IMR-90 (cell line): ENCODE measurements around the gene CHAC1. TPM values are rescaled to one million over a fixed set of nuclear protein-coding genes. Genes with fewer than 3 reads are reported as not detected.

ENCODE experiments used
- ATAC-seq: fragments of 200-7000 bp; cut with Tn5 transposase; 2 replicates; pipeline ENCODE4 v1.9.1; 2020; ENCODE audit warnings: low read depth, mild to moderate bottlenecking, moderate library complexity
- BruUV-seq: library from RNA; stranded (reverse); fragments of 400-500 nt; replicated peaks from 2 replicates; lab custom pipeline; 2021; lab: Mats Ljungman, UMichigan
- CTCF ChIA-PET: fragments of 300-600 bp; formaldehyde crosslinking; extraction: SDS; loops from one replicate; lab custom pipeline; 2021; ENCODE audit warnings: antibody characterized with exemption; lab: Yijun Ruan, JAX
- POLR2A ChIA-PET: fragments of 300-600 bp; sonication (Branson Sonifier 250); formaldehyde crosslinking; loops from one replicate; lab custom pipeline; 2022; ENCODE audit warnings: antibody characterized with exemption; ENCODE audit not compliant: unreplicated experiment; lab: Charles Lee
- DNase-seq: peaks from one replicate; pipeline ENCODE4 v3.0.0; 2013
- H2AFZ ChIP-seq: replicated peaks from 2 replicates; pipeline ENCODE3; 2013; ENCODE audit warnings: low read length, mild to moderate bottlenecking; ENCODE audit not compliant: poor library complexity
- H2AK5ac ChIP-seq: 2 replicates; pipeline ENCODE4 v1.6.1; 2013; ENCODE audit warnings: low read depth, low read length, inconsistent platforms
- H2AK9ac ChIP-seq: replicated peaks from 2 replicates; pipeline ENCODE3; 2013; ENCODE audit warnings: mild to moderate bottlenecking, low read depth, low read length, moderate library complexity; ENCODE audit not compliant: poor library complexity
- H2BK120ac ChIP-seq: 2 replicates; pipeline ENCODE4 v1.6.1; 2013; ENCODE audit warnings: low read depth, low read length, inconsistent platforms
- H2BK15ac ChIP-seq: 3 replicates; pipeline ENCODE4 v1.6.1; 2013; ENCODE audit warnings: low read depth, low read length, inconsistent platforms
- H2BK20ac ChIP-seq: 2 replicates; pipeline ENCODE4 v1.6.1; 2013; ENCODE audit warnings: low read depth, mild to moderate bottlenecking, inconsistent platforms, low read length, moderate library complexity
- H2BK5ac ChIP-seq: 2 replicates; pipeline ENCODE4 v1.6.1; 2013; ENCODE audit warnings: mild to moderate bottlenecking, low read depth, low read length, inconsistent platforms; ENCODE audit not compliant: poor library complexity, severe bottlenecking
- H3K14ac ChIP-seq: replicated peaks from 2 replicates; pipeline ENCODE4 v1.6.1; 2013; ENCODE audit warnings: low read depth, low read length, inconsistent platforms
- H3K18ac ChIP-seq: 2 replicates; pipeline ENCODE4 v1.6.1; 2013; ENCODE audit warnings: low read depth, low read length, control low read depth
- H3K23ac ChIP-seq: 2 replicates; pipeline ENCODE4 v1.6.1; 2013; ENCODE audit warnings: low read depth, low read length, inconsistent platforms
- H3K27ac ChIP-seq: 2 replicates; pipeline ENCODE4 v1.5.1; 2013; ENCODE audit warnings: mild to moderate bottlenecking, control low read depth, low read length; ENCODE audit not compliant: insufficient read depth
- H3K27me3 ChIP-seq: 2 replicates; pipeline ENCODE4 v1.6.1; 2013; ENCODE audit warnings: low read length; ENCODE audit not compliant: control insufficient read depth, insufficient read depth
- H3K36me3 ChIP-seq: 2 replicates; pipeline ENCODE4 v1.6.1; 2013; ENCODE audit warnings: low read length, mixed read lengths; ENCODE audit not compliant: control insufficient read depth, insufficient read depth
- H3K4ac ChIP-seq: 2 replicates; pipeline ENCODE4 v1.6.1; 2013; ENCODE audit warnings: low read depth, low read length, inconsistent platforms
- H3K4me1 ChIP-seq: 2 replicates; pipeline ENCODE4 v1.6.1; 2013; ENCODE audit warnings: low read length, mixed read lengths; ENCODE audit not compliant: control insufficient read depth, insufficient read depth
- H3K4me2 ChIP-seq: 2 replicates; pipeline ENCODE4 v1.6.1; 2013; ENCODE audit warnings: low read depth, mild to moderate bottlenecking, control low read depth, low read length, moderate library complexity
- H3K4me3 ChIP-seq: 2 replicates; pipeline ENCODE4 v1.5.1; 2013; ENCODE audit warnings: low read depth, mild to moderate bottlenecking, control low read depth, low read length, moderate library complexity; ENCODE audit not compliant: insufficient read depth
- H3K56ac ChIP-seq: 2 replicates; pipeline ENCODE4 v1.6.1; 2013; ENCODE audit warnings: low read length, inconsistent platforms; ENCODE audit not compliant: insufficient read depth; ENCODE audit errors: extremely low read depth
- H3K79me1 ChIP-seq, 2 experiments: 2 replicates each; pipeline ENCODE4 v1.6.1; 2013; ENCODE audit warnings: low read length in 2 of 2, inconsistent platforms in 1 of 2, low read depth in 1 of 2
- H3K9ac ChIP-seq: 2 replicates; pipeline ENCODE4 v1.6.1; 2013; ENCODE audit warnings: low read depth, low read length, control low read depth
- H3K9me1 ChIP-seq: 2 replicates; pipeline ENCODE4 v1.6.1; 2013; ENCODE audit warnings: low read length, inconsistent platforms; ENCODE audit not compliant: insufficient read depth
- H3K9me3 ChIP-seq: 2 replicates; pipeline ENCODE4 v1.6.1; 2013; ENCODE audit warnings: low read length; ENCODE audit not compliant: control insufficient read depth, insufficient read depth
- H4K20me1 ChIP-seq: 2 replicates; pipeline ENCODE4 v1.6.1; 2013; ENCODE audit warnings: low read length, inconsistent platforms; ENCODE audit not compliant: insufficient read depth
- H4K5ac ChIP-seq: 2 replicates; pipeline ENCODE4 v1.6.1; 2013; ENCODE audit warnings: mild to moderate bottlenecking, low read depth, low read length, control low read depth
- H4K8ac ChIP-seq, 2 experiments: 2 replicates each; pipeline ENCODE4 v1.6.1; 2013; ENCODE audit warnings: low read depth in 2 of 2, low read length in 2 of 2, control low read depth in 1 of 2, inconsistent platforms in 1 of 2
- H4K91ac ChIP-seq: 2 replicates; pipeline ENCODE4 v1.6.1; 2013; ENCODE audit warnings: low read depth, low read length, inconsistent platforms; ENCODE audit not compliant: insufficient read depth
- BHLHE40 ChIP-seq: fragments of 150-350 bp; IDR thresholded peaks from 2 replicates; pipeline ENCODE4 v1.6.1; 2016; ENCODE audit warnings: mild to moderate bottlenecking, low read depth, low read length
- CEBPB ChIP-seq: IDR thresholded peaks from 2 replicates; pipeline ENCODE4 v1.6.1; 2012; ENCODE audit warnings: low read depth, low read length, improper control_type of control experiment
- CHD1 ChIP-seq: IDR thresholded peaks from 2 replicates; pipeline ENCODE4 v1.6.1; 2012; ENCODE audit warnings: low read depth, low read length, improper control_type of control experiment
- FOS ChIP-seq: fragments of 150-350 bp; IDR thresholded peaks from 2 replicates; pipeline ENCODE4 v1.6.1; 2016; ENCODE audit warnings: low read depth, low read length
- MAFK ChIP-seq: IDR thresholded peaks from 2 replicates; pipeline ENCODE4 v1.6.1; 2012; ENCODE audit warnings: low read depth, low read length, improper control_type of control experiment
- MAZ ChIP-seq: IDR thresholded peaks from 2 replicates; pipeline ENCODE4 v1.6.1; 2012; ENCODE audit warnings: low read depth, mild to moderate bottlenecking, low read length, improper control_type of control experiment, moderate library complexity, borderline replicate concordance
- MXI1 ChIP-seq: IDR thresholded peaks from 2 replicates; pipeline ENCODE4 v1.6.1; 2012; ENCODE audit warnings: low read depth, mild to moderate bottlenecking, low read length, moderate library complexity, borderline replicate concordance
- NFE2L2 ChIP-seq: fragments of 150-350 bp; IDR thresholded peaks from 2 replicates; pipeline ENCODE4 v1.6.1; 2016; ENCODE audit warnings: low read depth, mild to moderate bottlenecking, low read length
- POLR2A ChIP-seq: IDR thresholded peaks from 2 replicates; pipeline ENCODE4 v1.6.1; 2012; ENCODE audit warnings: mild to moderate bottlenecking, low read depth, low read length
- RAD21 ChIP-seq: IDR thresholded peaks from 2 replicates; pipeline ENCODE4 v1.6.1; 2012; ENCODE audit warnings: low read length, improper control_type of control experiment
- RCOR1 ChIP-seq: IDR thresholded peaks from 2 replicates; pipeline ENCODE4 v1.6.1; 2012; ENCODE audit warnings: mild to moderate bottlenecking, low read length, improper control_type of control experiment; ENCODE audit not compliant: insufficient replicate concordance
- RFX5 ChIP-seq: IDR thresholded peaks from 2 replicates; pipeline ENCODE4 v1.8.0; 2012; ENCODE audit warnings: low read depth, mild to moderate bottlenecking, low read length, moderate library complexity
- SMC3 ChIP-seq: fragments of 150-350 bp; IDR thresholded peaks from 2 replicates; pipeline ENCODE4 v1.6.1; 2016; ENCODE audit warnings: low read depth, mild to moderate bottlenecking, antibody characterized with exemption, low read length, moderate library complexity
- WGBS, 2 experiments: methylation state at CpG; one replicate each; pipeline versions ENCODE4 v1.1.5 to v1.1.7; 2013; ENCODE audit warnings: missing lambda C conversion rate in 2 of 2; ENCODE audit not compliant: insufficient read length in 1 of 2; ENCODE audit errors: extremely low coverage in 2 of 2; 5-methylcytosine and 5-hydroxymethylcytosine counted together
- dilution Hi-C: fragments of 300-500 bp; cut with HindIII; formaldehyde crosslinking; loops from one replicate; pipeline ENCODE4 v1.14.3; 2018; ENCODE audit warnings: low sequenced_read_pairs; ENCODE audit not compliant: unreplicated experiment
- in situ Hi-C: fragments of 300-500 bp; cut with MboI; formaldehyde crosslinking; loops from 3 replicates; pipeline ENCODE4 v1.14.3; 2019; ENCODE audit warnings: low sequenced_read_pairs, inconsistent platforms, mixed read lengths
- intact Hi-C: fragments of 100-400 bp; cut with micrococcal nuclease; formaldehyde crosslinking; loops from 2 replicates; pipeline ENCODE4 v1.10.0; 2022
- polyA plus RNA-seq, 3 experiments: library from polyadenylated mRNA; depleted of rRNA; stranded (reverse); fragments of >200 nt; gene quantifications; 2 replicates each; pipeline ENCODE4 v1.2.3, GENCODE V29; 2012; ENCODE audit warnings: low replicate concordance in 1 of 3
- total RNA-seq: library from RNA; depleted of rRNA; stranded (reverse); fragments of >200 nt; gene quantifications from 2 replicates; pipeline ENCODE4 v1.2.3, GENCODE V29; 2012
- TF ChIP-seq, protein P1 (sequence below): conservative IDR thresholded peaks from 2 replicates; pipeline ENCODE4 v1.5.1; 2012; ENCODE audit warnings: mild to moderate bottlenecking, low read depth, low read length, improper control_type of control experiment
- TF ChIP-seq, protein P2 (sequence below): fragments of 150-350 bp; IDR thresholded peaks from 2 replicates; pipeline ENCODE4 v1.6.1; 2016; ENCODE audit warnings: low read depth, mild to moderate bottlenecking, low read length, moderate library complexity, borderline replicate concordance
- TF ChIP-seq, protein P3 (sequence below): fragments of 150-350 bp; IDR thresholded peaks from 2 replicates; pipeline ENCODE4 v1.6.1; 2017; ENCODE audit warnings: mild to moderate bottlenecking, antibody characterized with exemption, low read length, low read depth

CHAC1 gene
- total and polyA plus RNA-seq, 2 of the 4 experiments (the other 2 are of a cell fraction), result 51.3 to 77.8 TPM

DNA sequence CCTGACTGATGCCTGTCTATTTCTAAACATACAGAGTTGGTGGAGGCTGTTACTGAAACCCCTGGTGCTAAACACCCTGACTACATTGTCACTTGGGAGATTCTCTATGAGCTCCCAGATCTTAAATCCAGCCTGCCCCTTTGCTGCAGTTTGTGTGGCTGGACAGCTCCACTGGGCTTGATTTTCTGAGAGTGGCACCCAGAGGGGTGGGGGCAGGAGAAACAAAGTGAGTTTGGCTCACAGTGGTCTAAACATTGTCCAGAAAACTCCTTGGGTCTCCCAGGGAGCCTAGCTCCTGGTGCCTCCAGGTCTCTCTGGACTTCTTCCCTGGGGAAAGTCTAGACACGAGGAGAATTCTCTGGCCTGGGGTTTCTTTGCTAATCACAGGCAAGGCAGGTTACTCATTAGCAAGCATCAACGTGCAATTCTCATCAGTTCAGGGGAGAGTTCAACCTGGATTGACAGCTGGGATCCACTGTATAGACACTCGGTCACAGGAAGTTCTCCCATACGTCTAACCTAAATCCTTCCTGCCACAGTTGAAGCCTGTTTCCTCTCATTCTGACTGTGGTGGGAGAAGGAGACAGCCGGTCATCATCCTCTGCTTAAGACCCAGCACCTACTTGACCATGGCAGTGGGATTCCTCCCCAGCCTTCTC lies 31.2 kb upstream of the CHAC1 start:
- Histone ChIP-seq H2AK5ac (no peak overlapping the region), H4K5ac (no peak overlapping the region), H3K9ac (no peak overlapping the region), H2BK20ac (no peak overlapping the region), H3K4me2 (no peak overlapping the region), H3K14ac (no peak overlapping the region), H3K23ac (no peak overlapping the region), H3K9me3 (no peaks in the 10 kb centered on the region), H2AK9ac (no peak overlapping the region), H2BK5ac (no peak overlapping the region), H4K8ac (no peak overlapping the region), H3K4me1 (peaks cover 5% of the 10 kb centered on the region; the same call in 1 of the 2 replicates), H3K4ac (no peak overlapping the region), H3K27me3 (peaks cover 16% of the 10 kb centered on the region), H4K91ac (no peak overlapping the region), H3K18ac (no peak overlapping the region), H2BK15ac (no peak overlapping the region), H3K9me1 (no peaks in the 10 kb centered on the region), H3K79me1 (no peaks in the 10 kb centered on the region), H2AFZ (no peak overlapping the region), H3K27ac (no peak overlapping the region), H4K20me1 (no peaks in the 10 kb centered on the region), H2BK120ac (no peak overlapping the region), H3K36me3 (no peaks in the 10 kb centered on the region), H3K4me3 (no peak overlapping the region), H3K56ac (no peak overlapping the region)
- ATAC-seq (no peak), DNase-seq (no peak)
- ChIA-PET CTCF (interaction anchor here (0.6 to 1.2 kb wide), 2 partner anchors 16 to 122 kb away, joined by 4 read pairs; no protein-coding TSS in a partner anchor), POLR2A (no interaction called here)
- WGBS, 2 experiments, result 100% methylated on average over 1 of the region's 5 CpGs; no CpG with 5 or more reads in 1 of the 2 experiments
- dilution Hi-C loops, result no loop called here
- in situ Hi-C loops, result no loop called here
- intact Hi-C loops, result no loop called here
- TF ChIP-seq RCOR1, result no peak
- no peak for TF ChIP-seq MAZ
- TF ChIP-seq MAFK, result no peak
- no peak for TF ChIP-seq RFX5
- TF ChIP-seq NFE2L2, result no peak
- TF ChIP-seq FOS, result no peak
- TF ChIP-seq, protein P1, sequence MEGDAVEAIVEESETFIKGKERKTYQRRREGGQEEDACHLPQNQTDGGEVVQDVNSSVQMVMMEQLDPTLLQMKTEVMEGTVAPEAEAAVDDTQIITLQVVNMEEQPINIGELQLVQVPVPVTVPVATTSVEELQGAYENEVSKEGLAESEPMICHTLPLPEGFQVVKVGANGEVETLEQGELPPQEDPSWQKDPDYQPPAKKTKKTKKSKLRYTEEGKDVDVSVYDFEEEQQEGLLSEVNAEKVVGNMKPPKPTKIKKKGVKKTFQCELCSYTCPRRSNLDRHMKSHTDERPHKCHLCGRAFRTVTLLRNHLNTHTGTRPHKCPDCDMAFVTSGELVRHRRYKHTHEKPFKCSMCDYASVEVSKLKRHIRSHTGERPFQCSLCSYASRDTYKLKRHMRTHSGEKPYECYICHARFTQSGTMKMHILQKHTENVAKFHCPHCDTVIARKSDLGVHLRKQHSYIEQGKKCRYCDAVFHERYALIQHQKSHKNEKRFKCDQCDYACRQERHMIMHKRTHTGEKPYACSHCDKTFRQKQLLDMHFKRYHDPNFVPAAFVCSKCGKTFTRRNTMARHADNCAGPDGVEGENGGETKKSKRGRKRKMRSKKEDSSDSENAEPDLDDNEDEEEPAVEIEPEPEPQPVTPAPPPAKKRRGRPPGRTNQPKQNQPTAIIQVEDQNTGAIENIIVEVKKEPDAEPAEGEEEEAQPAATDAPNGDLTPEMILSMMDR, result no peak
- no peak for TF ChIP-seq SMC3
- TF ChIP-seq CHD1, result no peak
- TF ChIP-seq, protein P2, sequence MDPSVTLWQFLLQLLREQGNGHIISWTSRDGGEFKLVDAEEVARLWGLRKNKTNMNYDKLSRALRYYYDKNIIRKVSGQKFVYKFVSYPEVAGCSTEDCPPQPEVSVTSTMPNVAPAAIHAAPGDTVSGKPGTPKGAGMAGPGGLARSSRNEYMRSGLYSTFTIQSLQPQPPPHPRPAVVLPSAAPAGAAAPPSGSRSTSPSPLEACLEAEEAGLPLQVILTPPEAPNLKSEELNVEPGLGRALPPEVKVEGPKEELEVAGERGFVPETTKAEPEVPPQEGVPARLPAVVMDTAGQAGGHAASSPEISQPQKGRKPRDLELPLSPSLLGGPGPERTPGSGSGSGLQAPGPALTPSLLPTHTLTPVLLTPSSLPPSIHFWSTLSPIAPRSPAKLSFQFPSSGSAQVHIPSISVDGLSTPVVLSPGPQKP, result no peak
- TF ChIP-seq POLR2A, result no peak
- TF ChIP-seq MXI1, result no peak
- no peak for TF ChIP-seq BHLHE40
- no peak for TF ChIP-seq CEBPB
- TF ChIP-seq, protein P3, sequence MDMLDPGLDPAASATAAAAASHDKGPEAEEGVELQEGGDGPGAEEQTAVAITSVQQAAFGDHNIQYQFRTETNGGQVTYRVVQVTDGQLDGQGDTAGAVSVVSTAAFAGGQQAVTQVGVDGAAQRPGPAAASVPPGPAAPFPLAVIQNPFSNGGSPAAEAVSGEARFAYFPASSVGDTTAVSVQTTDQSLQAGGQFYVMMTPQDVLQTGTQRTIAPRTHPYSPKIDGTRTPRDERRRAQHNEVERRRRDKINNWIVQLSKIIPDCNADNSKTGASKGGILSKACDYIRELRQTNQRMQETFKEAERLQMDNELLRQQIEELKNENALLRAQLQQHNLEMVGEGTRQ, result no peak
- no peak for TF ChIP-seq RAD21
- no TSS peak for BruUV-seq
